NCI-H748 treated with DMSO at 0.1 percent for 48 hours (cell line): ENCODE data around the gene TBC1D17.

ENCODE experiments used
- DNase-seq: peaks from one replicate; lab custom pipeline; 2025; lab: John Stamatoyannopoulos, UW

Gene TBC1D17

DNA sequence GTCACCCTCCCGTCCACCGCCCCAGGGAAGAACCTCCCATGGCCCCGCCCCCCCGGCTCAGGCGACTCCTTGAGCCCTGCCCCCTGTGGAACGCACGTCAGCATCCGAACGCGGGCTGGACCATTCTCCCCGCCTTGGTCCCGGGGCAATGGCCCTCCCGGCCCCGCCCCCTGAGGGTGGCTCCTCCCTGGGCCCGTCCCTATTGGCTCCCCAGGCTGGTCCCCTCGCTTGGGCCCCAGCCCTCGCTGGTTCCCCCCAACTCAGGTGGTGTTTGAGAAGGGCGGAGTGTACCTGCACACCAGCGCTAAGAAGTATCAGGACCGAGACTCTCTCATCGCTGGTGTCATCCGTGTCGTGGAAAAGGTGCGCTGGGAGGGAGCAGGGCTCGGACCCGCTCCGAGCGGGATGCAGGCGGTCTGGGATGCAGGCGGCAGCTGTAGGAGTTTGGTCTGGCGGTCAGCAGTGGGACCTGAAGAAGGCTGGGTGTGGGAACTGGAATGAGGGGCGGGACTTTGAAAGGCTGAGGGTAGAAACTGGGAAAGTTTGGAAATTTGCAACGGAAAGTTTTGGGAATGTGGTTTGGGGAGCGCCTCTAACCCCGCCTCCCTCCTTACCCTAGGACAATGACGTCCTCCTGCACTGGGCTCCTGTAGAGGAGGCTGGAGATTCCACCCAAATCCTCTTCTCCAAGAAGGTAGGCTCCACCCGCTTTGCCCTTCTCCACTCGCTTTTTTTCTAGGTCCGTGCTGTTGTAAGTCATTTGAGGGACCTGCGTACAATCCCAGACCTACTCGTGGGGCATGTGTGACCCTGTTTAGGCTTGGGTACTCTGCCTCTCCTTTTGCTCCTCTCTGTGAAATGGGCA lies 609 bp downstream of the TBC1D17 start:
- peak; percentile 95 for DNase-seq

DNA sequence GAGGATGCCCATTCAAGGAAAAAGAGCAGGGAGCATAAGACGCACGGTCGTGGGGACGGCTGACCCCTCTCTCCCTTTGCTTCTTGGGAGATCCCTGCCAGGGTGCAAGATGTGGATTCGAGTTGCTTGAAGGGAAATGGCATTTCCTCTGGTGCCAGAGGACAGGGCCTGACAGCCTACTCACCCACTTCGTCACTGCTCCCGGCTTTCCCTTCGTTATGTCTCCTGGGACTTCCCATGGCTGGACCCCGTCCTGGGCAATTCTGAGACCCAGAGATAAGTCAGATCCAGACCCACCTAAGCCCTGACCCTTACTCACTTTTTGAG lies 1.2 kb downstream of the TBC1D17 start:
- DNase-seq, result no peak

DNA sequence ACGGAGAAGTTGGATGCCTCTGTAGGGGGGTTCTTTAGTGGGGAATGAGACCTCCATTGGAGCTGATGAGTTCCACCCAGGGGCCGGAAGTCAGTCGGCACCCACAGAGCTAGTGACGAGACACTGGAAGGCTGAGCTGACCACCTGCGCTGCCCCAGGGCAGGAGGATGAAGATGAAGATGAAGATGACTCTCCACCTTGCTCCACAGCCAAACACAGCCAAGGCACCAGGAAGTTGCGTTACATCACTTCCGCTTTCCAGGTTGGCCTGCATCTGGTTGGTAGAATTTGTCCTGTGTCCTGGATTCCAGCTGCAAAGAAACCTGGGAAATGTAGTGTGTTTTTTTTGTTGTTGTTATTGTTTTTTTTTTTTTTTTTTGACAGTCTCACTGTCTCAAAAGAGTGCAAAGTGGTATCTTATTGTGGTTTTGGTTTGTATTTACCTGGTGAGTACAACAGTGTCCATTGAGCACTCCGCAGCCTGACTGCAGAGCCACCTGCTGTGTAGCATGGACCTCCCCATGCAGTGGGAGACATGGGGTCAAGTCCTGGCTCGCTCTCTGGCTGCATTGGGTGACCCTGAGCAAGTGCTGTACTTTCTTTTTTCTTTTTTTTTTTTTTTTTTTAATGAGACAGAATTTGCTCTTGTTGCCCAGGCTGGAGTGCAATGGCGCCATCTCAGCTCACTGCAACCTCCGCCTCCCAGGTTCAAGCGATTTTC lies 1.9 kb downstream of the TBC1D17 start:
- DNase-seq, result no peak

DNA sequence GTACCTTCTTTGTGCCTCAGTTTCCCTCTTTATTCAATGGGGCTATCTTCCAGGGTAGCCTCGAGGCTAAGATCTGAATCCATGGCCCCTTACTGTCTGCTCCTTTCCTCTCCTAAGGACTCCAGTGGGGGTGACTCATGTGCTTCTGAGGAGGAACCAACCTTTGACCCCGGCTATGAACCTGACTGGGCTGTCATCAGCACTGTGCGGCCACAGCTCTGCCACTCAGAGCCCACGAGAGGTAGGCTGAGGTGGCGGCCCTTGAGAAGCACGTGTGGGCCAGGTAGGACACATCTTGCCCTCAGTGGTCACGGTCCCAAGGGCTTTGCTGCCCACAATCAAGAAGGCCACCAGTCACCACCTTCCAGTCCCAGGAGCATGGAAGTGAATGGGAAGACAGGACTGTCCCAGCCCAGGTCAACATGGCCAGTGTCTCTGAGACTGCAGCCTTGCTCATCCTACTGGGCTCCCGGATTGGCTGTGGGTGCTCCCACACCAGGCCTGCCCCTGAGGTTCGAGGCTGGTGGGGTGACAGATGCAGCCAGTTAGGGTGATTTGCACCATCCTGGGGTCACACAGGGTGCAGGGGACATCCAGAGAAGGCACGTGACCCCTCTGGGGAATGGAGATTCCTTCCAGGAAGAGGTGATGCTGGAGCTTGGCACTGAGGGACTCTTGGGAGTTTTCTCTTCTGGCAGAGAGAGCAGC lies 2.8 kb downstream of the TBC1D17 start:
- no peak for DNase-seq

DNA sequence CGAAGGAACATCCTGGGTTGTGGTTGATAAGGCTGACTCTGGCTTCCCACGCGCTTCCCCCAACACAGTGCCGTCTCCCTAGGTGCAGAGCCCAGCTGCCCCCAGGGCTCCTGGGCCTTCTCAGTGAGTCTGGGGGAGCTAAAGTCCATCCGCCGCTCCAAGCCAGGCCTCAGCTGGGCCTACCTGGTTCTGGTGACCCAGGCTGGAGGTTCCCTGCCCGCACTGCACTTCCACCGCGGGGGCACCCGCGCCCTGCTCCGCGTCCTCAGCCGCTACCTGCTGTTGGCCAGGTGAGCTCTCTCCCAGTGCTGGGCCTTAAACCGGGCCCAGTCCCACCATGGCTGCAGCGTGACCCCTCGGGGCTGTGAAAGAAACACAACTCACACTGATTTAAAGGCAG lies 3.7 kb downstream of the TBC1D17 start:
- DNase-seq, result no peak

DNA sequence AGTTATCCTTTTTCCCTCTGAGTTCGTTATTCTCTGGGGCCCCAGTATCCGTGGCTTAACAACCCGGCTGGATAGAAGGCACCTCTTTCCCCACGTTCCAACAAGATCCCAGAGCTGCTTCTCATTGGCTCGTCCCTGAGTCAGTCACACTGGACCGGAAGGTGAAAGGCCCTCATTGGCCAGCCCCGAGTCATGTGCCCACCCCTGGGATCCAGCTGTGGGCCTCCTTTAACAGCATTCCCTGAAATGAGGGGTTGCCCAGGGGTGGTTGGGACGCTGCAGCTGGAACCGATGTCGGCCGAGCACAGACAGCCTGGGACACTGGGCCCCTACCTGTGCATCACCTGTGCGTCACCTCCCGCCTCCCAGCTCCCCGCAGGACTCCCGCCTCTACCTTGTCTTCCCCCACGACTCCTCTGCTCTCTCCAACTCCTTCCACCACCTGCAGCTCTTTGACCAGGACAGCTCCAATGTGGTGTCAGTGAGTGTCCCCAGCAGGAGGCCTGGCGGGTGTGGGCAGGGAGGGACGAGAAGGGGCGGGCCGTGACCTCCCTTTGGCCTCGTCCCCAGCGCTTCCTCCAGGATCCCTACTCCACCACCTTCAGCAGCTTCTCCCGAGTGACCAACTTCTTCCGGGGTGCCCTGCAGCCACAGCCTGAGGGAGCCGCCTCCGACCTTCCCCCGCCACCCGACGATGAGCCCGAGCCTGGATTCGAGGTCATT lies 4.3 kb downstream of the TBC1D17 start:
- DNase-seq, result no peak

DNA sequence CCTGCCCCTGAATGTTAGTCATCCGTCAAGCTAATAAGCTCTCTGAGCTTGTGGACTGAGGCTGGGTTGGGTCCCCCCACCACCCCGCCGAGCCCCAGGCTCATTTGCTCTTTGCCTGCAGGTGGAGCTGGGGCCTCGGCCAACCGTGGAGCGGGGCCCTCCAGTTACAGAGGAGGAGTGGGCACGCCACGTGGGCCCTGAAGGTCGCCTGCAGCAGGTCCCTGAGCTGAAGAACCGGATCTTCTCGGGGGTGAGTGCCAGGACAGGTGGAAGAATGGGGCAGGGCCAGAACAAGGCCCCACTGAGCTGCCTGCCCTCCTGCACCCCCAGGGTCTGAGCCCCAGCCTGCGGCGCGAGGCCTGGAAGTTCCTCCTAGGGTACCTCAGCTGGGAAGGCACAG lies 5.1 kb downstream of the TBC1D17 start:
- DNase-seq, result no peak

DNA sequence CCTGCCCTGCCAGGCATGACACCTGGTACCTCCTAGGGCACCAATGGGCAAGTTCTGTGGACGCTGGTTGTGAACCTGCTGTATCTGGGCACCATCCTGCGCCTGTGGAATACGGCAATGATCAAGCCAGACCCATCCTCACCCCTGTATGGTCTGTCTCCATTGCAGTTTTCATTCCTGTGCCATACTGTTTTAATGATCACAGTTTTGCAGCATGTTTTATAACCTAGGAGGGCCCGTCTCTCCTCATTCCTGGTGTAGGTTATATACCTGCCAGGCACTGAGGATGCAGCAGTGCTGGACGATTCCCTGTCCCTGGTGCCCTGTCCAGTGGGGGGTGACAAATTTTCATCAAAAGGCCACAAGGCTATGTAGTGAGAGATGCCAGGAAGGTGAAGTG lies 5.6 kb downstream of the TBC1D17 start:
- no peak for DNase-seq

DNA sequence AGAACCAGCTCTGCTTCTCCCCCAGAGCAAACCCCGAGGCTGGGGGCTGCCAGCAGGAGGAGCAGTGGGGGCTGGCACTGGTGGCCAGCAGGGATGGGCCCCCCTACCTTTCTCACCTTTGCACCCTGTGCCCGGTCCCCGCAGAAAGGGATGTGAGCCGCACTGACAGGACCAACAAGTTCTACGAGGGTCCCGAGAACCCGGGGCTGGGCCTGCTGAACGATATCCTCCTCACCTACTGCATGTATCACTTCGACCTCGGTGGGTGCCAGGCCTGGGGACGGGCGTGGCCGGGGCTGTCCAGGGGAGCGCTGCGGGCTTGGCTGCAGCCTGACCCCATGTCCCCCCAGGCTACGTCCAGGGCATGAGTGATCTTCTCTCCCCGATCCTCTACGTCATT lies 6.6 kb downstream of the TBC1D17 start:
- DNase-seq, result no peak

DNA sequence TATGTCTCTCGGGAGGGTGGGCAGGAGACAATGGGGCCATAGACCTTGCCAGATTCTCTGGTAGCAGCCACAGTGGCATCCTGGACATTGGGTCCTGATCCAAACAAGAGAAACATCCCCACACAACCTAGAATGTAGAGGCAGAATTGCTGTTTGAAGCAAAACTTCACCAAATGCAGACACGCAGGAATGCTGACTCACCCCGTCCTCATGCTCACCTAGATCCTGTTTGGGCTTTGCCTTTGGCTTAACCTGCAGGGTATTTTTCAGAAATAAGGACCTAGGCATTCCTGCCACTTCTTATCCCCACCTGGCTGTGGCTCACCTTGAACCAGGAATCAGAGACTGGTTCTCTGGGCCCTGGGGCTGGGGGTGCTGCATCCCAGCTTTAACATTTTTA lies 7.3 kb downstream of the TBC1D17 start:
- no peak for DNase-seq

DNA sequence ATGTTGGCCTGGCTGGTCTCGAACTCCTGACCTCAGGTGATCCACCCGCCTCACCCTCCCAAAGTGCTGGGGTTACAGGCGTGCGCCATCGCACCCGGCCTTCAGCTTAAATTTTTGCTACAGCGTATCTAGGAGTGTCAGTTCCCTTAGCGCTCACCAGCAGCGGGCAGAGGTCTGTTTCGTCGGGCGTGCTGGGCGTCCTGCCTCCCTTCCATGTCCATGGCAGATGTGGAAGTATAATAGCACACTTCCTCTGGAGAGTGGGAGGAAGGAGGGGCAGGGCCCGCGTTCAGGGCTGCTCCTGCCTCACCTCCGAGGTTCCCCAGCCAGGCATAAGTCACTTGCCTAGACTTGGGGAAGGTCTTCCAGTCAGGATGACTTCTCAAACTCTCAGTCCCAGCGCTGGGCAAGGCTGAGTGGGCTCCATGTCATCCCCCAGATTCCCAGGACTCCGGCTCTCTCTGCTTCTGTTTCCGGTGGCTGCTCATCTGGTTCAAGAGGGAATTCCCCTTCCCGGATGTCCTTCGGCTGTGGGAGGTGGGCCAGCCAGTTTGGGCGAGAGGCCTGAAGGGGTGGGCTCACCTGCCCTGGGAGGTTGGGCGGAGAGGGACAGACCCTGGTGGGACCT lies 9.6 kb downstream of the TBC1D17 start:
- no peak for DNase-seq

DNA sequence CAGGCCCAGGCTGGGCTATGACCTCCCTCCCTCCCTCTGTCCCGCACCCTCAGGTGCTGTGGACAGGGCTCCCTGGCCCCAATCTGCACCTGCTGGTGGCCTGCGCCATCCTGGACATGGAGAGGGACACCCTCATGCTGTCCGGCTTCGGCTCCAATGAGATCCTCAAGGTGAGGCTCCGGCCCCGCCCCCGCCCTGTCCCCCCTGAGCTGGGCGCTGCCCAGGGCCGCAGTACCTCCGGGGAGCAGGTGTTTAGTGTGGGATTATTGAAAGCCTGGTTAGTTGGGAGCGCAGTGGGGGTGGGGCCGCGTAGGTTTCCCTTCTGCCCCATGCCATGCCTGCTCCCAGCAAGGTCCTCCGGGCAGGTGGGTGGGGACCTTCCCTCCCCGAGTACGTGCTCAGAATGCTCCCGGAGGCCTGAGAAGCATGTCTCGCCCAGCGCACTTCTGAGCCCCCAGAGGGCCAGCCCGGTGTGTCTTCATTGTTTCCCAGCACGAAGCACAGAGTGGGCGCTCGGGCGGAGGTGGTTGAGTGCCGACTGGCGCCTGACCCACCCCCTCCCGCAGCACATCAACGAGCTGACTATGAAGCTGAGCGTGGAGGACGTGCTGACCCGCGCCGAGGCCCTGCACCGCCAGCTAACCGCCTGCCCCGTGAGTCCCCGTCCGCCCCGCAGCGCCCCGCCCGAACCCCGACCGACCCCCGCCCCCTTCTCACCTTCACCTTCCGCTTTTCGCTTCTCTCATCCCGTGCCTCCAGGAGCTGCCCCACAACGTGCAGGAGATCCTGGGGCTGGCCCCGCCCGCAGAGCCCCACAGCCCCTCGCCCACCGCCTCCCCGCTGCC lies 10.4 kb downstream of the TBC1D17 start:
- peak; percentile 33 for DNase-seq

DNA sequence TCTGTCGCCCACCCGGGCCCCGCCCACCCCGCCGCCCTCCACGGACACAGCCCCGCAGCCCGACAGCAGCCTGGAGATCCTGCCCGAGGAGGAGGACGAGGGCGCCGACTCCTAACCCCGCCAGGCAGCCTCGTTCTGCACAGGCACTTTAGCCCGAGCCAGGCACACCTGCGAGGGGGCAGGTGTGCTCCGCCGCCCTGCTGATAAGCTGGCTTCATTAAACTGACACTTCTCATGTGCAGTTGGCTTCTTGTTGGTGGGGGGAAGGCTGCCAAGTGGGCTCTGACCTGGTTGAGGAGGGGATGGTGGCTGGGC lies 11.0 kb downstream of the TBC1D17 start:
- no peak for DNase-seq

DNA sequence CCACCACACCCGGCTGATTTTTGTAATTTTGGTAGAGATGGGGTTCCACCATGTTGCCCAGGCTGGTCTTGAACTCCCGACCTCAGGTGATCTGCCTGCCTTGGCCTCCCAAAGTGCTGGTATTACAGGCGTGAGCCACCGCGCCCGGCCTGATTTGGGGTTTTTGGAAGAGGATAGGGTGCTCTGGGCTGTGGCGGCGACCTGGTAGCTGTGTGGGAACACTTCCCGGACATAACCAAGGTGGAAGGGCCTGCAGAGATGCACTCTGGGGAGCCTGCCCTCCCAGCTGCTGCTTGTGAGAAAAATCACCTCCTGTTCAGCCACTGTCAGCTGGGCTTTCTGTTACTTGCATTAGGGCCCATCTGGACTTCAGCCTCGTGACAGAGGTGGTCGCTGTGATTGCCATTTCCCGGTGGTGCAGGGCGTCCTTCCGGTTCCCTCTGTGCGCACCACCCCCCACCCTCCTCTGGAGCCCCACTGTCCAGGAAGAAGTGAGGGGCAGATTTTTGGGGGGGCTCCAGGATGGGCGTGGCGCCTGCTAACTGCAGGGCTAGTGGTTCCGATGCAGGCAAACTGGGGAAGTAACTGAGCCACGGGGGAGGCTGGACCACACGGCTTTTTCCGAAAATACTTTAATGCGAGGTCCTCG lies 11.7 kb downstream of the TBC1D17 start:
- DNase-seq, result no peak

DNA sequence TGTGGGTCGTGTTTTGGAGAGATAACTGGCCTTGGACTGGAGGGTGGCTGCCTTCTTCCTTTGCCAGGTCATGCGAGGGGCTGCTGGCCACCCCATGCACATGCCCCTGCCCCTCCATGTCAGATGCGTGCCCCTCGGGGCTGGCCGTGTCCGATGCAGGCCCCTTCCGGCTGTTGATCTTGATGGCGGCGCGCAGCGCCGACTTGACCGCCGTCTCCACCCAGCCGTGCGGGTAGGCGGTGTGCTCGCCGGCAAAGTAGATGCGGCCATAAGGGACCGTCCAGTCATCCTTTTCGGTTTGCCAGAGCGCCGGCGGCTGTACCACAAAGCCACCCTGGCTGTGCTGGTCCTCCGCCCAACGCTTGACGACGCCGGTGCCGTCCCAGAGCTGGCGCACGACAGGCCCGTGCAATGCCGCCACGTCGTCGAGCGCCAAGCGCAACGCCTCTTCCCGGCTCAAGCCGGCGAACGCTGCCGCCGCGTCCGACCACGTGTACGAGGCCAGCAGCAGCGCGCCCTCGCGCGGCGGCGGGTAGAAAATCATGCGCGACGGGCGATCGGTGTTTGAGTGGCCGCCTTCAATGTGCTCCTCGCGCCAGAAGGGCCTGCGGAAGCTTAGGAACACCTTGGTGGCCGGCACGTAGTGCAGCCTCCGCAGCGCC lies 12.3 kb downstream of the TBC1D17 start:
- DNase-seq, result peak; percentile 17

DNA sequence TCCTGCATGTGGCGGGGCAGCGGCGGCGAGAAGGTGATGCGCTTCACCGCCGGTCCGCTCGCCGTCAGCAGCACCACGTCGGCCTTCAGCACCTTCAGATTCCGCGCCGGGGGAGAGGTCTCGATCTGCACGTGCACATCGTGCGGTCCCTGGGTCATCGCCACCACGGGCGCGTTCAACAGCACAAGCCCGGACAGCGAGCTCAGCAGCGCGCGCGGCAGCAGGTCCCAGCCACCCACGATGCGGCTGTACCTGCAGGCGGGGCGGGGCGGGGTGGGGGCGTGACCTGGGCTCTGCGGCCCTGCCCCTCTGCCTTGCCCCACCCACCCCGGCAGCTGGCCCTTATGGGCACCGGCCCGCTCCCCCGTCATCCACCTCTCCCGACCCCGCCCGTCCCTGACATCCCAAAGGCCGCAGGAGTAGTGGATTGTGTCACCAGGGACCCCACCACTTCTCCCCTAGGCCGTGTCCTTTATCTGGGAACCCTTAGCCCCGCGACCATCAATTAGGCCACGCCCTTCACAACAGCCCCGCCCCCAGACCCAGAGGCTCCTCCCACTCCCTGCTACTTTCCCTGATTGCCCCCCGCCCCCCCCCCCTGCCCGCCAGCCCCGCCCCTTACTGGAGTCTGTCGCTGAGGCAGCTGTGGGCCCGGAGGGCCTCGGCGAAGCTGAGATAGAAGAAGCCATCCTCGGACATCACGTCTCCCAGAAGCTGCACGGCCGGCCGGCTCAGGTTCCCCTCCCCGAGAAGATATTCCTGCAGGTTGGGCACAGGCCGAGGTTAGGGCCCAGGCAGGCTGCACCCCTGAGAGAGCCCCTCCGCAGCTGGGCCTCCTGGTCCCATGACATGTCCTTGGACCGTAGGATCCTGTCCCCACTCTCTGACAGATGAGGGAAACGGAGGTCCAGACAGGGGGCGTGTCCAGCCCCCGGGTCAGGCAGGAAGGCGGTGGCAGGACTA lies 13.1 kb downstream of the TBC1D17 start:
- DNase-seq, result peak; percentile 50

DNA sequence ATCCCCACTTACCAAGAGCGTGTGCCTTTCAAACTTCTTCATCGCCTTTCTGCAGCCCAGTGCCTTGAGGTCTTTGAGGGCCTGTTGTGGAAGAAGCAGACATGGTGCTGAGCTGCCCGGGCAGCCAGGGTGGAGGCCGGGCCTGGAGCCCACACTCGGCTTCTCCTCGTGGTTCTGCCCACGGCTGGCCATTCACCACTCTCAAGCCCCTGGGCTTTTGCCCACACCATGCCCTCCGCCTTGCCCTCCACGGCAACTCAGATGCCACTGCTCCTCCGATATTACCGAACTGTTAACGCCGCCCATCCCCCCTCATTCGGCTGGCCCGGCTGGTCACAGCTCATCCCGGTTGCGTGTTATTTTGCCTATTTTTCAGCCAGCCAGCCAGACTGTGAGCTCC lies 13.9 kb downstream of the TBC1D17 start:
- DNase-seq, result no peak

DNA sequence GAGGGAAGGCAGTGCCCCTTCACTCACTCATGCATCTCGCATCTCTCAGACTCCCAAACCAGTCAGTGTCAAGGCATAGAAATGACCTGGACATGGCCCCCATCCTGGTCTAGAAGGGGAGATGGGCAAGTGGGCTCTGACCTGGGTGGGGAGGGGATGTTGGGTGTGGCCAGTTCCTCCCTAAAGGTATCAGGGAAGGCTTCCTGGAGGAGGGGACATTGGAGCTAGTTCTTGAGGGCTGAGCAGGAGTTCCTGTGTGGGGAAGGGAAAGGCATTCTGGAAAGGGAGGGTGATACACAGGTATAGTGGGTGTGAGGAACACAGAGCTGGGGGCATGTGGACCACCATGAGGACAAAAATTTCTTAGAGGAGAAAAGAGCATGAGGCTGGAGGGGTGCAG lies 15.2 kb downstream of the TBC1D17 start:
- no peak for DNase-seq
